ENCODE data around the gene ABCC11.

Gene ABCC11

DNA sequence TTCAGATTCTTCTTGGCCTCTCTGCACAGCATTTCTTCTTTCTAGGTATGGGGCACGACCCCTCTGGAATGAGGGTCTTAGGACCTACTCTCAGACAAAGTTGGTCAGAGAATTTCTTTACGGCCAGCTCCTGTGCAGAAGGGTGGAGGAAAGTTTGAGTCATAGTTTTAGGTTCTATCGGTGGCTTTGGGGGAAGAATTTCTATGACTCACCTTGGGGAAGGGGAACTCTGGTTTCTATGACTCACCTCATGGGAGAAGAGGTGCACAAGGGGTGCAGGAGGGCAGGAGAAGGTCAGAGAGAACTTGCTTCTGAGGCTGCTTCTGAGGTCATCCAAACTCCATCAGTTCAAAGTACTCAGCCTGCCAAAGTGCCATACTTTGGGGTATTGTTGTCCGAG is 89.0 kb downstream of the ABCC11 start:
- Histone ChIP-seq H2AK5ac (ENCODE audit: low read length, severe bottlenecking) (no peak overlapping the region), H3K27me3 (ENCODE audit: control insufficient read depth in 1 of 2, insufficient read depth in 1 of 2, low read length in 2 of 2) (no peaks in the 10 kb centered on the region), H3K36me3 (ENCODE audit: control insufficient read depth in 1 of 2, insufficient read depth in 2 of 2, low read depth in 1 of 2, low read length in 2 of 2) (no peaks in the 10 kb centered on the region), H2BK12ac (ENCODE audit: low read length in 2 of 2) (no peak overlapping the region), H2BK120ac (ENCODE audit: low read depth, low read length) (no peak overlapping the region), H3K23ac (ENCODE audit: low read length in 2 of 2) (no peak overlapping the region), H3K27ac (ENCODE audit: low read length, poor library complexity, severe bottlenecking) (no peak overlapping the region), H3K4ac (ENCODE audit: low read depth in 1 of 2, low read length in 2 of 2) (no peak overlapping the region), H3K4me3 (ENCODE audit: insufficient read depth in 1 of 2, low read depth in 1 of 2, low read length in 2 of 2) (no peak overlapping the region), H4K8ac (ENCODE audit: low read length) (no peak overlapping the region), H3K18ac (ENCODE audit: low read depth in 1 of 2, low read length in 2 of 2) (no peak overlapping the region), H3K9ac (ENCODE audit: low read length) (no peak overlapping the region), H3K79me1 (replicated peaks; ENCODE audit: low read length, poor library complexity, severe bottlenecking) (no peaks in the 10 kb centered on the region), H3K9me3 (ENCODE audit: control insufficient read depth, low read length) (no peaks in the 10 kb centered on the region), H3K4me1 (ENCODE audit: control insufficient read depth, insufficient read depth, low read depth, low read length) (peaks cover 6% of the 10 kb centered on the region), H2BK15ac (ENCODE audit: low read depth, poor library complexity, severe bottlenecking) (no peak overlapping the region), H4K91ac (ENCODE audit: low read length) (no peak overlapping the region), H2BK5ac (ENCODE audit: low read depth, low read length, poor library complexity, severe bottlenecking) (no peak overlapping the region), H2AFZ (ENCODE audit: low read depth, low read length) (no peak overlapping the region), H3K14ac (ENCODE audit: low read length in 2 of 2) (no peak overlapping the region), H3K4me2 (ENCODE audit: low read length, poor library complexity, severe bottlenecking) (no peak overlapping the region)
- DNase-seq = peak; percentile 65
- 29% methylated on average over 3 of the region's 4 CpGs for WGBS

DNA sequence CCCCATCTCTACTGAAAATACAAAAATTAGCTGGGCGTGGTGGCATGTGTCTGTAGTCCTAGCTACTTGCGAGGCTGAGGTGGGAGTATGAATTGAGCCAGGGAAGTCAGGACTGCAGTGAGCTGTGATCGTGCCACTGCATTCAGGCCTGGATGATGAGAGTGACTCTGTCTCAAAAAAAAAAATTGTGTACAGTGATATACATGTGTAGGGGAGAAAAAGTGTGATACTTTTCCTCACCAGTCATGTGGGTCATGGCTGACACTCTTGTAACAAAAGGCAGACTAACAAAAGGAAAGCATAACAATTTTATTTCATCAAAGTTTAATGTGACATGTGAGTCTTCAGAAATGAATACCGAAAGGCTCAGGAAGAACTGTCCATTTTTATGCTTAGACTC is 89.5 kb downstream of the ABCC11 start:
- Histone ChIP-seq H2BK120ac (ENCODE audit: low read depth, low read length) (no peak overlapping the region), H3K9me3 (ENCODE audit: control insufficient read depth, low read length) (no peaks in the 10 kb centered on the region), H3K23ac (ENCODE audit: low read length in 2 of 2) (no peak overlapping the region), H2AFZ (ENCODE audit: low read depth, low read length) (no peak overlapping the region), H4K91ac (ENCODE audit: low read length) (no peak overlapping the region), H3K4me2 (ENCODE audit: low read length, poor library complexity, severe bottlenecking) (no peak overlapping the region), H3K79me1 (replicated peaks; ENCODE audit: low read length, poor library complexity, severe bottlenecking) (no peaks in the 10 kb centered on the region), H3K9ac (ENCODE audit: low read length) (no peak overlapping the region), H3K36me3 (ENCODE audit: control insufficient read depth in 1 of 2, insufficient read depth in 2 of 2, low read depth in 1 of 2, low read length in 2 of 2) (no peaks in the 10 kb centered on the region), H3K18ac (ENCODE audit: low read depth in 1 of 2, low read length in 2 of 2) (no peak overlapping the region), H2BK12ac (ENCODE audit: low read length in 2 of 2) (peak overlapping the region in 1 of 2 experiments; percentile 76), H3K14ac (ENCODE audit: low read length in 2 of 2) (no peak overlapping the region), H4K8ac (ENCODE audit: low read length) (no peak overlapping the region), H2AK5ac (ENCODE audit: low read length, severe bottlenecking) (no peak overlapping the region), H2BK15ac (ENCODE audit: low read depth, poor library complexity, severe bottlenecking) (no peak overlapping the region), H2BK5ac (ENCODE audit: low read depth, low read length, poor library complexity, severe bottlenecking) (no peak overlapping the region), H3K4me3 (ENCODE audit: insufficient read depth in 1 of 2, low read depth in 1 of 2, low read length in 2 of 2) (no peak overlapping the region), H3K4me1 (ENCODE audit: control insufficient read depth, insufficient read depth, low read depth, low read length) (peaks cover 6% of the 10 kb centered on the region), H3K27ac (ENCODE audit: low read length, poor library complexity, severe bottlenecking) (no peak overlapping the region), H3K27me3 (ENCODE audit: control insufficient read depth in 1 of 2, insufficient read depth in 1 of 2, low read length in 2 of 2) (no peaks in the 10 kb centered on the region), H3K4ac (ENCODE audit: low read depth in 1 of 2, low read length in 2 of 2) (no peak overlapping the region)
- no peak for DNase-seq
- WGBS = 96% methylated on average over 4 of the region's 4 CpGs

DNA sequence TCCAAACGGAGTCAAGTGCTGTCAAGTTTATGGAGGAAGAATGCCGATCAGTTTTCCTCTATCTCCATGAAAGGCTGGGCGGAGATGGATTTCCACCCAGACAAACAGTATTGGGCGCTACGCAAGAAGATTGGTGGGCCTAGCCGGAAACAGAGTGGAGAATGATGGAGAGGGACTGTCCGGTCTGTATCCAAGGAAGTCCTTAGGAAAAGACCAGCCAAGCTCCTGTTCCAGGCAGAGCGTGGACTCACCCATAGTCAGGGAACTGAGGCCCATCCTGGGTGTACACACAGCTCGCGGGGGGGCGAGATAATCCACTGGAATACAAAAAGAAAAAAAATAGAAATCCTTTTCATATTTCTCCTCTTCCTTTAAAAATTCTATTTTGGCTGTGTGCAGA is 90.0 kb downstream of the ABCC11 start:
- no peak overlapping the region for H2AFZ ChIP-seq (ENCODE audit: low read depth, low read length)
- H3K27me3 ChIP-seq (ENCODE audit: control insufficient read depth in 1 of 2, insufficient read depth in 1 of 2, low read length in 2 of 2) = no peaks in the 10 kb centered on the region
- no peak overlapping the region for H4K8ac ChIP-seq (ENCODE audit: low read length)
- H3K4me1 ChIP-seq (ENCODE audit: control insufficient read depth, insufficient read depth, low read depth, low read length) = peaks cover 6% of the 10 kb centered on the region
- H3K14ac ChIP-seq (ENCODE audit: low read length in 2 of 2) = no peak overlapping the region
- H3K4me2 ChIP-seq (ENCODE audit: low read length, poor library complexity, severe bottlenecking) = no peak overlapping the region
- no peak overlapping the region for H3K23ac ChIP-seq (ENCODE audit: low read length in 2 of 2)
- H3K9me3 ChIP-seq (ENCODE audit: control insufficient read depth, low read length) = no peaks in the 10 kb centered on the region
- H3K9ac ChIP-seq (ENCODE audit: low read length) = no peak overlapping the region
- no peak overlapping the region for H2BK15ac ChIP-seq (ENCODE audit: low read depth, poor library complexity, severe bottlenecking)
- peak overlapping the region in 1 of 2 experiments; percentile 37 for H2BK12ac ChIP-seq (ENCODE audit: low read length in 2 of 2)
- H3K79me1 ChIP-seq (replicated peaks; ENCODE audit: low read length, poor library complexity, severe bottlenecking) = no peaks in the 10 kb centered on the region
- no peak overlapping the region for H2AK5ac ChIP-seq (ENCODE audit: low read length, severe bottlenecking)
- H3K36me3 ChIP-seq (ENCODE audit: control insufficient read depth in 1 of 2, insufficient read depth in 2 of 2, low read depth in 1 of 2, low read length in 2 of 2) = peaks cover 0 to under 1% of the 10 kb centered on the region in 2 experiments
- no peak overlapping the region for H2BK5ac ChIP-seq (ENCODE audit: low read depth, low read length, poor library complexity, severe bottlenecking)
- H3K27ac ChIP-seq (ENCODE audit: low read length, poor library complexity, severe bottlenecking) = no peak overlapping the region
- no peak for DNase-seq
- H3K4ac ChIP-seq (ENCODE audit: low read depth in 1 of 2, low read length in 2 of 2) = no peak overlapping the region
- no peak overlapping the region for H4K91ac ChIP-seq (ENCODE audit: low read length)
- H3K4me3 ChIP-seq (ENCODE audit: insufficient read depth in 1 of 2, low read depth in 1 of 2, low read length in 2 of 2) = no peak overlapping the region
- 96% methylated on average over 11 of the region's 11 CpGs for WGBS
- no peak overlapping the region for H3K18ac ChIP-seq (ENCODE audit: low read depth in 1 of 2, low read length in 2 of 2)
- H2BK120ac ChIP-seq (ENCODE audit: low read depth, low read length) = no peak overlapping the region

DNA sequence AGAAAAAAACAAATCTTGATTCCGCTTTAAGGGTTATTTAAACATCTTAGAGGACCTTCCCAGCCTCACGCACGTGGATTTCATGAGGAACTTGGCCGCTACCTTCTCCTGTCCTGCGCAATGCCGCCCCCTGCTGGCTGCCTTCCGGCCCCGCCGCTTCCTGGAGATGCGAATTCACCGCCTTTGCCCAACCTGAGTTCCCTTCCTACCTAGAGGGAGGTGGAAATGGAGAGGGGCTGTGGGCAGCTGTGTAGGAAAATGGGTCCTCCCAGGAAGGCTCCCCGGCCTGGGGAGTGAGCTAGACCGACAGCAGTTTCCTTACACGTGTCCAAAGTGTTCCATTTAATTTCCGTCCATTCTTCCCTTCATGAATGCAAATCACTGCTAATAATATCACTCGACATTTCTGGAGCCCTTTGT is 90.5 kb downstream of the ABCC11 start:
- peak; percentile 72 for DNase-seq
- H3K4me2 ChIP-seq (ENCODE audit: low read length, poor library complexity, severe bottlenecking) = no peak overlapping the region
- no peak overlapping the region for H2BK15ac ChIP-seq (ENCODE audit: low read depth, poor library complexity, severe bottlenecking)
- no peak overlapping the region for H4K91ac ChIP-seq (ENCODE audit: low read length)
- no peak overlapping the region for H2AK5ac ChIP-seq (ENCODE audit: low read length, severe bottlenecking)
- no peaks in the 10 kb centered on the region for H3K27me3 ChIP-seq (ENCODE audit: control insufficient read depth in 1 of 2, insufficient read depth in 1 of 2, low read length in 2 of 2)
- H3K4me3 ChIP-seq (ENCODE audit: insufficient read depth in 1 of 2, low read depth in 1 of 2, low read length in 2 of 2) = no peak overlapping the region
- H3K23ac ChIP-seq (ENCODE audit: low read length in 2 of 2) = no peak overlapping the region
- H3K79me1 ChIP-seq (replicated peaks; ENCODE audit: low read length, poor library complexity, severe bottlenecking) = no peaks in the 10 kb centered on the region
- H2BK5ac ChIP-seq (ENCODE audit: low read depth, low read length, poor library complexity, severe bottlenecking) = no peak overlapping the region
- peaks cover 0 to 2% of the 10 kb centered on the region in 2 experiments for H3K36me3 ChIP-seq (ENCODE audit: control insufficient read depth in 1 of 2, insufficient read depth in 2 of 2, low read depth in 1 of 2, low read length in 2 of 2)
- H2AFZ ChIP-seq (ENCODE audit: low read depth, low read length) = no peak overlapping the region
- H3K27ac ChIP-seq (ENCODE audit: low read length, poor library complexity, severe bottlenecking) = no peak overlapping the region
- H3K18ac ChIP-seq (ENCODE audit: low read depth in 1 of 2, low read length in 2 of 2) = no peak overlapping the region
- H3K9me3 ChIP-seq (ENCODE audit: control insufficient read depth, low read length) = no peaks in the 10 kb centered on the region
- H3K9ac ChIP-seq (ENCODE audit: low read length) = peak overlapping the region; percentile 11
- H2BK120ac ChIP-seq (ENCODE audit: low read depth, low read length) = peak overlapping the region; percentile 52
- H3K4me1 ChIP-seq (ENCODE audit: control insufficient read depth, insufficient read depth, low read depth, low read length) = peaks cover 6% of the 10 kb centered on the region
- no peak overlapping the region for H3K4ac ChIP-seq (ENCODE audit: low read depth in 1 of 2, low read length in 2 of 2)
- peak overlapping the region in 1 of 2 experiments; percentile 83 for H2BK12ac ChIP-seq (ENCODE audit: low read length in 2 of 2)
- 22% methylated on average over 12 of the region's 16 CpGs for WGBS
- no peak overlapping the region for H4K8ac ChIP-seq (ENCODE audit: low read length)
- H3K14ac ChIP-seq (ENCODE audit: low read length in 2 of 2) = no peak overlapping the region
